Fibroblast of skin of right quadriceps (primary cell): ENCODE measurements around the gene SLC35E2B.
"Not testable (repeated sequence)": the region's sequence is repeated elsewhere in the genome, so short reads cannot be mapped to it uniquely, and the experiment has no call there.

Experiments
- DNase-seq: peaks from one replicate; pipeline ENCODE4 v3.0.0-alpha.2; 2013

Gene SLC35E2B

DNA sequence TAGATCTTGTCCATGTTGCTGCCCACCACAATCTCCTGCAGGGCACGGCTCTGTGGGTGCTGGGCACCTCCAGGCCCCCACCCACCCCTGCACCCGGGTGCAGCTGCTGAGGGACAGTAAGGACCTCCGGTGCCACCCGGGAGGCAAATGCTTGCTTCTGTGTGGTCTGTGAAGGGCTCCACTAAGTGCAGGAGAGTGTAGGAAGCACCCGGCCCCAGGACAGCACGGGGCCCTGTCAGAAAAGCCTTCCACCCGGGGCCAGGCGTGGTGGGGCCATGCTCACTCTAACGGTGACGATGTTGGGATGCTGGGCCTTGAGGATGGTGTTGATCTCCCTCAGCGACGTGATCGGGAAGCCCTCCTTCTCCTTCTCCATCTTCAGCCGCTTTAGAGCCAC lies 55.1 kb downstream of the SLC35E2B start:
- not testable (repeated sequence) for DNase-seq

GRCh38 chr1:1636621-1637478 lies 55.7 kb downstream of the SLC35E2B start:
- DNase-seq, result not testable (repeated sequence)

GRCh38 chr1:1634613-1635012 lies 58.0 kb downstream of the SLC35E2B start:
- not testable (repeated sequence) for DNase-seq

GRCh38 chr1:1633409-1633808 lies 59.2 kb downstream of the SLC35E2B start:
- not testable (repeated sequence) for DNase-seq

- DNase-seq, result no peak
These were observed 60.7 kb downstream of the SLC35E2B start, which contains the start of gene MMP23B for GRCh38 chr1:1631782-1632420. Gene MMP23B (plus strand): TSS chr1:1632173. CDS start chr1:1632219, 46 bp downstream.

GRCh38 chr1:1630965-1631781 lies 61.4 kb downstream of the SLC35E2B start:
- no peak for DNase-seq

GRCh38 chr1:1630191-1630964 lies 62.2 kb downstream of the SLC35E2B start:
- peak; percentile 74 for DNase-seq

- no peak for DNase-seq
These were observed 63.0 kb downstream of the SLC35E2B start for GRCh38 chr1:1629430-1630190.

DNA sequence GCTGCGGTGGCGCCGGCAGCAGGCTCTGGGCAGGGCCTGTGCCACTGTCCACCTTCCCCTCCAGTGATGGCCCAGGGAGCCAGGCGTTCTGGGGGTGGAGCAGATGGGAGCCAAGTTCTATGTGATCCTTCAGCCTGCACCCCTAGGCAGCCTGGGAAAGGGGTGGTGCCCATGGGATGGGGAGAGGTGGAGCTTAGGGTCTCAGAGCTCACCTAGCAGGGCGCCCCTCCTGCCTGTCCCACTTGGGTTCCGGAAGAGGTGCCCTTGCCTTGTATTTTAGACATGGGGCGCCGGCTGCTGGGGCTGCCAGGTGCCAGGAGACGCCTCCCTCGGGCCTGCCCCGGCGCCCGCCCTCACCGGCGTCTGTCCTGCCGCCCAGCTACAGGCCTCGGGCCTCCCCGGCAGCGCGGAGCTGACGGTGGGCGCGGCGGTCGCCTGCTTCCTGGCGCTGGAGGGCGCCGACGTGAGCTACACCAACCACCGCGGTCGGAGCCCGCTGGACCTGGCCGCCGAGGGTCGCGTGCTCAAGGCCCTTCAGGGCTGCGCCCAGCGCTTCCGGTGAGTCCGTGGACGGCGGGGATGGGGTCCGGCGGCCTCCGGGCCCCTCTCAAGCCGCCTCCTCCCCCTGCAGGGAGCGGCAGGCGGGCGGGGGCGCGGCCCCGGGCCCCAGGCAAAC lies 63.7 kb downstream of the SLC35E2B start:
- no peak for DNase-seq

GRCh38 chr1:1627829-1628753 lies 64.5 kb downstream of the SLC35E2B start:
- DNase-seq, result no peak

DNA sequence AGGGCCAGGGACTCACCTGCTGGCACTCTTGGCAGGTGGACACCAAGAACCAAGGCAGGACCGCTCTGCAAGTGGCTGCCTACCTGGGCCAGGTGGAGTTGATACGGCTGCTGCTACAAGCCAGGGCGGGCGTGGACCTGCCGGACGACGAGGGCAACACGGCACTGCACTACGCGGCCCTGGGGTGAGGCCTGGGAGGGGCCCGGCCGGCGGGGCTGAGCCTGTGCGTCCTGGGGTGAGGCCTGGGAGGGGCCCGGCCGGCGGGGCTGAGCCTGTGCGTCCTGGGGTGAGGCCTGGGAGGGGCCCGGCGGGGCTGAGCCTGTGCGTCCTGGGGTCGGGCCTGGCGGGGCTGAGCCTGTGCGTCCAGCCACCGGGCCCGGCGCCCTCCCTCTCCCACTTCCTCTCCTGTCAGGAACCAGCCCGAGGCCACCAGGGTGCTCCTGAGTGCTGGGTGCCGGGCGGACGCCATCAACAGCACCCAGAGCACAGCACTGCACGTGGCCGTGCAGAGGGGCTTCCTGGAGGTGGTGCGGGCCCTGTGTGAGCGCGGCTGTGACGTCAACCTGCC lies 65.2 kb downstream of the SLC35E2B start:
- no peak for DNase-seq

DNA sequence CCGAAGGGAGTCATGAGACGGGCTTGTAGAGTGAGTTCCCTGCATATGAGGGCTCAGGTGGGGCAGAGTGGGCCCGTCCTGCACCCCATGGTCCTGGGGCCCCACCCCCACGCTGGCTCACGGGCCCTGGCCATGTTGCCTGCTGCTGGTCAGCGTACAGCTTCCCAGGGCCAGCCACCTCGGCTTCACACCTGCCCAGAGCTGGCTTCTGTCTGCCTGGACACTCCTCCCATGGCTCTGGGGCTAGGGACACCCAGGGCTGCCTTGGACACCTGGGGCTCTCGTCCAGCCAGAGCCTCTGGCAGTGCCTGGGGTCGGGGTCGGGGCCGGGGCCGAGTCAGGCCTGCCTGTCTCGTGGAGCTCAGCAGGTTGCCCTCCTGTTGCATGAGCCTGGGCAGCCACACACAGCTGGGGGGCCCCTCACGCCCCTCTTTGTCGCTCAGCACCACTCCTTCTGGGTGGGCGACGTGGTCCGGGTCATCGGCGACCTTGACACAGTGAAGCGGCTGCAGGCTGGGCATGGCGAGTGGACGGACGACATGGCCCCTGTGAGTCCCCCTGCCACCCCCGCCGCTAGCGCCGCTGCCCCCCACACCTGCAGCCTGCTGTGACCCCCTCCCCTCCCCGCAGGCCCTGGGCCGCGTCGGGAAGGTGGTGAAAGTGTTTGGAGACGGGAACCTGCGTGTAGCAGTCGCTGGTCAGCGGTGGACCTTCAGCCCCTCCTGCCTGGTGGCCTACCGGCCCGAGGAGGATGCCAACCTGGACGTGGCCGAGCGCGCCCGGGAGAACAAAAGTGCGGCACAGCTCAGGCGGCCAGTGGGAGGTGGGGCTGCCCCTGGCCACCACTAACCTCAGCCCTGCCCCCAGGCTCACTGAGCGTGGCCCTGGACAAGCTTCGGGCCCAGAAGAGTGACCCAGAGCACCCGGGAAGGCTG lies 66.1 kb downstream of the SLC35E2B start:
- DNase-seq, result no peak

DNA sequence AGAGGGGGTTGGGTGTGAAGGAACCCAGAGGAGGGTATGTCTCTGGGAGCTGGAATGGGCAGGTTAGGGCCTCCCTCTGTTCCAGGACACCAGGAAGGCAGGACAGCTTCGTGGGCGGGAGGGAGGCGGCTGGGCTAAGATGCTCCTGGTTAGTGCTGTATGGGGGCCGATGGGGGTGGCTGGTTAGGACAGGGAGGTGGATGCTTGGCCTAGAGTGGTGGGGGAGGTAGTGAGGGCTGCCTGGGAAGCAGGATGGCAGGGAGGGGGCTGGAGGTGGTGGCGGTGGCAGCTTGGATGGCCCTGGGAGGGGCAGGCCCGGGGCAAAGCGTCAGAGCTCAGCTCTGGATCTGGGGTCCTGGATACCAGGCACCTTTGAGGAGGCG lies 66.8 kb downstream of the SLC35E2B start:
- no peak for DNase-seq

GRCh38 chr1:1625404-1625775 lies 67.2 kb downstream of the SLC35E2B start:
- no peak for DNase-seq

DNA sequence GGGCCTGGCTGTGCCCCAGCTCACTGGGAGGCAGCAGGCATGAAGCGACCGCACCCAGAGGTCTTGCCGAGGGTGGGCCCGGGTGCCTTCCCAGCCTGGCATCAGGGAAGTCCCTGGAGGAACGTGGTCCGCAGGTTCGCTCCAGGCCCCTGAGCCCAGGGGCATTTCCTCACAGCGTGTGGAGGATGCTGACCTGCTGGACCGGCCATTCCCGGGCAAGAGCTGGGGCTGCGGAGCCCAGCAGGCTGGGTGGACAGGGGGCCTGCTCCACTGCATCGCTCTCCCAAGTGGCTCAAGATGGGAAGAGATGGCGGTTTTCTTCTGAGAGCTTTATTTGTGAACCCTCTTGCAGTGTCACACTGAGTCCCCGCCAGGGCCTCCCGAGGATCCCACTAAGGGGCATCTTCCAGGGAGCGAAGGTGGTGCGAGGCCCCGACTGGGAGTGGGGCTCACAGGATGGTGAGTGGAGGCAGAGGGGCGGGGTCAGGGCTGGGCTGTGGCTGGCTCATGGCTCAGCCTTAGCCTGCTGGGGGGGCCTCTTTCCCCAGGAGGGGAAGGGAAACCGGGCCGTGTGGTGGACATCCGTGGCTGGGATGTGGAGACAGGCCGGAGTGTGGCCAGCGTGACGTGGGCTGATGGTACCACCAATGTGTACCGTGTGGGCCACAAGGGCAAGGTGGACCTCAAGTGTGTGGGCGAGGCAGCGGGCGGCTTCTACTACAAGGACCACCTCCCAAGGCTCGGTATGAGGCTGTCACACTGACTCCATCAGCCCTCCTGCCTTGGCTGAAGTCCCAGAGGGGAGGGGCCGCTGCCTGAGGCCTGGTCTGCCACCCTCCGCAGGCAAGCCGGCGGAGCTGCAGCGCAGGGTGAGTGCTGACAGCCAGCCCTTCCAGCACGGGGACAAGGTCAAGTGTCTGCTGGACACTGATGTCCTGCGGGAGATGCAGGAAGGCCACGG lies 67.9 kb downstream of the SLC35E2B start:
- DNase-seq, result no peak

DNA sequence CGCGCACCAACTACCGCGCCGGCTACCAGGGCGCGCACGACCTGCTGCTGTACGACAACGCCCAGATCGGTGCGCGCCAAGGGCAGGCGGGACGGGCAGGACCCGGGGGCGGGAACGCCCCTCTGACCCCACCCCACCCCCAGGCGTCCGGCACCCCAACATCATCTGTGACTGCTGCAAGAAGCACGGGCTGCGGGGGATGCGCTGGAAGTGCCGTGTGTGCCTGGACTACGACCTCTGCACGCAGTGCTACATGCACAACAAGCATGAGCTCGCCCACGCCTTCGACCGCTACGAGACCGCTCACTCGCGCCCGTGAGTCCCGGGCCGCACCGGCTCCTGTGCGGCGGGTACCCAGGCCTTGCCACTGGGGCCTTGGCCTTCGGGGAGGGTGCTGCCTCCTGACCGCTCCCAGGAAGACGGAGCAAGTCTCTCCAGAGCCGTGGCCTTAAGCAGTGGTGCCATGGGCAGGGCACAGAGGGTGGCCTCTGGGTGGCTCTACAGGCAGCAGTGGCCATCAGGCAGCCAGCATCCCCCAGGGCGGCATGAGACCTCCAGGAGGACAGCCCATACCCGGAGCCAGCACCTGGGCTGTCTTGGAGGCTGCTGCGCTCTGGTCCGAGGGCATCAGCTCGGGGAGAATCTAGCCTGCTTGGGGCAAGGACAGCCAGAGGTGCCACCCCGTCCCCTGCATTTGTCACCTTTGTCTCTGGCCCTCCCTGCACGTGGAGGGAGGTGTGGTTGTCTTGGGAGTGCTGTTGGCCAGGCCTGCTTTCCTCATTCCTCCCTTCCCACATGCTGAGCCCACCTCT lies 68.8 kb downstream of the SLC35E2B start:
- no peak for DNase-seq
